Caki2 (cell line): ENCODE data around the gene ANKH. TPM values are rescaled to one million over a fixed set of nuclear protein-coding genes. Genes with fewer than 3 reads are reported as not detected.

Experiments used
- DNase-seq: peaks from one replicate; pipeline ENCODE4 v3.0.0-alpha.2; 2015; ENCODE audit warnings: low read depth
- in situ Hi-C: cut with HindIII; loops from 2 replicates; pipeline ENCODE4 v1.10.0; 2016; ENCODE audit warnings: low sequenced_read_pairs, low pct_unique_long_range_greater_than_20kb, mixed read lengths
- total RNA-seq: library from RNA; depleted of rRNA; stranded (reverse); fragments of >200 nt; shearing (Covaris generic); gene quantifications from 2 replicates; pipeline ENCODE4 v1.2.3, GENCODE V29; 2014; ENCODE audit warnings: low replicate concordance

The ANKH gene
- total RNA-seq, 1 experiment from 2014 or later: 16.3 TPM

DNA sequence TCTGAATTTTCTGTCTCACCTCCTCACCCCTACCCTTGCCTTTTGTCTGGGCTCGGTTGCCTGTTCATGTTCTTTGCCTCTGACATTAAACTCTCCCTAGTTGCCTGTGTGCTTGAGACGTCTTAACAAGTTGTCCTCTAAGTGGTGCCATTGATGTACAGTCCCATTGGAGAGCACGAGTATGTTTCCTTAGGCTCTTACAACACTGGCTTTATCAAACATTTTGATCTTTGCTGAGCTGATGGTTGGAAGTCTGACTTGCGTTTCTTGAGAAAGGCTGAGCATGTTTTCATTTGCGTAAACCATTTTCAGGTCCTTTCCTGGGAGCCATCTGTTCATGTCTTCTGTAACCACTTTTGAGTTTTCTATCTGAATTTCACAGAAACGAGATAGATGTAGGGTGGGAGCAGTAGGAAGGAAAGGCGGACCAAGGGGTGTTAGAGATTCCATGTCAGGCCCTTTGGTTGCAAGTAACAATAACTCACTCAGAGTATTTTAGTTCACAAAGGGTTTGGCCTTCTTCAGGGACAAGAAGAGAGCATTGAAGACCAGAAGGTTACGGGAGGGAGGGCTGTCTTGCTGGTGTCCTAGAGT is 171.7 kb downstream of the ANKH start:
- in situ Hi-C loops: no loop called here
- no peak for DNase-seq

DNA sequence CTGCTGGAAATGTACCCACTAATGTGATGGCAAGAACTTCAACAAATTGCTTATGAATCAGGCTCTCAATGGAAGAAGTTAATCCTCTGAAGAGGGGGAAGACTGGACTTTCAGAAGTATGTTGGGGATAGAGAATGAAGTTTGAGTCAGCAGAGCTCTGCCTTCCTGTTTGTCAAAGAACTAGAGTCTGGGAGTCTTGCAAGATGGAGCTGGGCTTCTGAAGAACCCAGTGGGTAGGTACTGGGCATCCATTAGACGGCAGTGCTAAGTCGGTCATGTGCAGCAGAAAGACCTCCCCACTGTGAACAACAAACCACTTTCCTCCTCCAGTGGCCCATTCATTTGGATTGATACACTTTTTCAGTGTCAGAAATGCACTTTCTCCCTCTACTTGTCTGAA is 172.4 kb downstream of the ANKH start:
- DNase-seq: no peak
- in situ Hi-C loops: no loop called here

GRCh38 chr5:14698495-14698894 is 173.1 kb downstream of the ANKH start:
- in situ Hi-C loops: no loop called here
- DNase-seq: no peak

GRCh38 chr5:14696851-14697250 is 174.7 kb downstream of the ANKH start:
- DNase-seq: no peak
- in situ Hi-C loops: no loop called here

GRCh38 chr5:14696057-14696456 is 175.5 kb downstream of the ANKH start:
- in situ Hi-C loops: no loop called here
- DNase-seq: peak; percentile 28

DNA sequence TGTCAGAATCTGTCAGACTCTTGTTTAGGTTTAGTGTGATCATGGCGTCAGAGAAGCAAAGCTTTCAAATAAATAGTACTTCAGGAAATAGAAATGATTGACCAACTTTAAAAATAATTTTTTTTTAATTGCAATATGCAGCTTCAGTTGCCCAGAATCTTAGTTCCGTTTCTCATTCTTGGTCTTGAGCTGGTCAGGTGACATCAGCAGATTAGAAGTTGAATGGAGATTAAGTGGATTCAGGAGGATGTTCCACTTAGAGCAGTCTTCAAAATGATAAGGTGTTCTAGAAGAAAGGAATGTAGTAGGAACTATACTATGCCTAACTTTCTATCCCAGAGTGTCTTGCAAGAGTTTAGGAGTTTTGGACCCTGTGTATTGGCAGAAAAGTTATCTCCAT is 176.4 kb downstream of the ANKH start:
- in situ Hi-C loops: no loop called here
- no peak for DNase-seq

DNA sequence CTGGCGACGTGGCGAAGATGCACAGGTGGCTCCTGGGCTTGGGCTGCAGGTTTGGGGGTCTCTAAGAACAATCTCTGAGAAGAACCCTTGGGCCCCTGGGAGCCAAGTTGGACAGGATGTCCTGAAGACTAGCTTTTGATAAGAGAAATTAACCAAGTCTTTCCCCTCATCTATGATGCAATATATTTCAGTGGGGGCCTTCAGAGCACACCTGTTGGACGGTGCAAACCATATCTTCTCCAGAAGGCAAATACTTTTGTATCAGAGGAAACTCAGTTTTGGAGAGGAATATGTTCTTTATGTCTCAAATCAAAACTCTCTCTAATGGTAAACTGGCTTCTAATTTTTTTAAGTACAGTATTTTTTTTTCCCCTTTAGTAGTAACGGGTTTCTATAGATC is 178.5 kb downstream of the ANKH start:
- in situ Hi-C loops: no loop called here
- no peak for DNase-seq

GRCh38 chr5:14687023-14687665 is 184.4 kb downstream of the ANKH start:
- DNase-seq: no peak
- in situ Hi-C loops: no loop called here

DNA sequence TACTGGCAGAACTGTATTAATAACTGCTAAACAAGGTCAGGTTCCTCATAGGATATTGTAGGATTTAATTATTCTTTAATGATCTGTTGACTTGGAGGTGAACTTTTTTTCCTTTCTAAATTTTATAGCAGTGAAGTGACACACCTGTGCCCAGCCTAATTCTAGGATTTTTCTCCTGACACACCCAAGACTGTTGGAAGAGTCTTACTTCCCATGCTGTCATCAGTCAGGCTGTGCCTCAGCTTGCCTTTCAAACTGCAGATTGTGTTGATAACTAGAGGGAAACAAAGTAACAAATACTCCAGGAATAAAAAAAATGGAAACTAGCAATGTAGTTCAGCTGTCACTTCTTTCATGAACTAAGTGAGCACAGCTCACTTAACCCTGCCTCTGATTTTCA is 185.1 kb downstream of the ANKH start:
- in situ Hi-C loops: no loop called here
- no peak for DNase-seq

DNA sequence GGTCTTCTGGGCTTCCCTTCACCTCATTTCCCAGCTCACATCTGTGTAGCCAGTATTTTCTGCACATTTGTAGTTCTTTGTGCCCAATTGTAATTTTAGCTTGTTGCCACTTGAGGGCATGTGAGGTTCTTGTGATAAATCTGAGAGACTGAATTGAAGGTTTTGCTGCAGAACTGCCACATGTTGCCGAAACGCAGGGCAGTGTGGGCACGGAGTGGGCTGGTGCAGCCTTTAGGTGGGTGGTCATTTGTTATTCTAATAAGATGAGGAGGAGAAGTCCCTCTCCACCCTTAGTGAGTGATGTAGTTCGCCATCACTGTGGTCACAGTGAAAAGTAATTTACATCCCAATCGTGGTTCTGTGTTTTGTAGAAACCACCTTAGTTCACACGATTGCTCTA is 185.8 kb downstream of the ANKH start:
- DNase-seq: peak; percentile 22

DNA sequence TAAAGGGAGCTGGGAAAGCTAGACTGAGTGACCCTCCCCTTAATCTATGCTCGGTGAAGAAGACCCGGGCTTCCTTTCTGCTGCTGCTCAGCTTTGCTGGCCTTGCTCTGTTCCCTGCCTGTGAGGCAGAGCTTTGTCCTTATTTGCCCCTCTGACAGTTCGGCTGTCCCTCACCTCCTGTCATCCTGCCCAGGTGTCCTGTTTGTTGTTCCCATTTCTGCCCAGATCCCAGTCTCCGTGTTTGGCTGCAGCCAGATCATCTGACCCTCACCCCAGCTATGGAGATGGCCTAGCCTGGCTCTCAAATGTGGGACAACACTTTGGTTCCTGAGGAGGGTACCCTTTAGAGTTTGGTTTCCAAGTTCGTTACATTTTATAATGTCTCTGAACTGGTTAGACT is 186.8 kb downstream of the ANKH start:
- in situ Hi-C loops: no loop called here
- DNase-seq: no peak

More for the DNA sequence above, 185.8 kb downstream of the ANKH start:
- in situ Hi-C loops: no loop called here

DNA sequence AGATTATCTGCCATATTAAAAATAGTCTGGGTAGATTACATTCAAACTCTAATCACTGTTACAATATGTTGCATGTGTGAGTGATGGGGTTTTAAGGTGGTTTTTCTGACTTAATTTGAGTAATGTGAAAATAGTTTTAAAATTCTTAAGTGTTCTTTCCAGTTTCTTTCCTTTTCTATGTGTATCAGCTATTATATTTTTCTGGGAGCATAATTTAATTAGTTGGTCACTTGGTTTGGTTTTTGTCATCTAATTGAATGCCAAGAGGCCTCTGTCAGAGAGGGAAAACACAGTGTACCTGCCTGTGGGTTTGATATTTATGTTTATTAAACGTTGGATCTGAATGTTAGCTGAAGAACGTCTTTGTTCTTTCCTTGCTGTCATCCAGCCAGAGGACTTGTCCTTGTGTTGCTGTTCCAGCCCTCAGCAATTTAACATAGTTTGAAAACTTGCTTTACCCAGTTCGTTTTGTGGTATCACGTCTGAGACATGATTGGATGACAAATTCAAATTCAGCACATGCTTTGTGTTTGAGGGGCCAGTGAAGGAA is 187.6 kb downstream of the ANKH start:
- in situ Hi-C loops: no loop called here
- DNase-seq: no peak

DNA sequence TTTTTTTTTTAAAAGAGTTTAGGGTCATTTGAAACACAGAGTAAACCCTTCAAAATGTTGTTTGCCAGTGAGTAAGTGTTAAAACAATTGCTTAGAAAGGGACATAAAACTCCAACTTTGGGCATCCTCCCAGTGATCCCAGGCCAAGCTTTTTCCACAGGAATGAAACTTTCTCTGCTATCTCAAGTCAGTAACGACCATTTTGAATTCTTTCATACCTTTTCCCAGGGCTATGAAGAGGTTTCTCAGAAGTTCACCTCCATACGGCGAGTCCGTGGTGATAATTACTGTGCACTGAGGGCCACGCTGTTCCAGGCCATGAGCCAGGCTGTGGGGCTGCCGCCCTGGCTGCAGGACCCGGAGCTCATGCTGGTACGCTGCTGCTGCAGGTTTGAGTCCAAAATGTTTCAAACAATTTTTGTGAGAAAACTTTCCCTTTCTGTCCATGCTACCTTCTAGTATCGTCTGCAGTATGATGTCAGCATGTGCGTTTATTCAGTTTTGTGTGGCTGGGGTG is 190.3 kb downstream of the ANKH start:
- in situ Hi-C loops: no loop called here
- DNase-seq: no peak

GRCh38 chr5:14679595-14679994 is 192.0 kb downstream of the ANKH start:
- DNase-seq: no peak
- in situ Hi-C loops: no loop called here

DNA sequence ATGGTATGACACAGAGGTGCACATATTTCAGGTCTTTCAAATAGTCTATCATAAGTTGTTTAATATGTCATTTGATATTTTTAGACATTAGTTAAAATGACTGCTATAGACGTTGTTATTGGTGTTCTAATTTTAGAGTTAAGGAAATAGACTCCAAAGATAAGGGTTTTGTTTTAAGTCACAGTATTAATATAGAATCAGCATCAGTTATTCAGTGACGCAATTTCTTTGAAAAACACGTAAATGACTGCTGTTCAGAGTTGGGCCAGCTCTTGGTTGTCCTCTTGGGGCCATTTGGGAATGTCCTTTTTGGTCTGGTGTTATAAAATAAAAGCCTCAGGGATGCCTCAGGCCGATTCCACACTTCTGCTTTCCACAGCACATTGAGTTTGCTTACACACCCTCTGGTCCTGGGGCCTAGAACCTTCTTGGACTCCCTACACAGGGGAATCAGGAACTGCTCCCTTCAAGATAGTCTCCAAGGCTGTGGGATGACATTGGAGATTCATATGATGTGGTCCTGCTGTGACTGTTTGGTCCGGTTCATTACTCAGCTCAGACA is 192.7 kb downstream of the ANKH start:
- in situ Hi-C loops: no loop called here
- no peak for DNase-seq

GRCh38 chr5:14676320-14676719 is 195.3 kb downstream of the ANKH start:
- in situ Hi-C loops: no loop called here
- peak; percentile 46 for DNase-seq

DNA sequence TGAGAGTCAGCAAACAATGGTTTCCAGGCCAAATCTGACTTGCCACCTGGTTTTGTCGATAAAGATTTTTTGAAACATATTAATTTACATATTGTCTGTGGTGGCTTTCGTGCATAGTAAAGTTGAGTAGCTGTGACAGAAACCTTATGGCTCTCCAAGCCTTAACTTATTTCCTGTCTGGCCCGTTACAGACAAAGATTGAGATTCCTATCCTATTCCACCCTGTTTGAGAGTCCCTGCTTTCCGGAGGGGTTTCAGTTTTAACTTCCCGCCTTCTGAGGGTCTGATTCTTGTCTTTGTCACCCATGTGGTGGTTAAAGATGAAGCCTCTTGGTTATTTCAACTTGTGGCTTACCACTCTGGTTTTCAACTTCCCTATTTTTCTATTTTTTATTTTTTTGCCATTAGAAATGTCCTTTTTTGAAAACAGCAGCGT is 195.7 kb downstream of the ANKH start:
- in situ Hi-C loops: no loop called here
- DNase-seq: no peak

DNA sequence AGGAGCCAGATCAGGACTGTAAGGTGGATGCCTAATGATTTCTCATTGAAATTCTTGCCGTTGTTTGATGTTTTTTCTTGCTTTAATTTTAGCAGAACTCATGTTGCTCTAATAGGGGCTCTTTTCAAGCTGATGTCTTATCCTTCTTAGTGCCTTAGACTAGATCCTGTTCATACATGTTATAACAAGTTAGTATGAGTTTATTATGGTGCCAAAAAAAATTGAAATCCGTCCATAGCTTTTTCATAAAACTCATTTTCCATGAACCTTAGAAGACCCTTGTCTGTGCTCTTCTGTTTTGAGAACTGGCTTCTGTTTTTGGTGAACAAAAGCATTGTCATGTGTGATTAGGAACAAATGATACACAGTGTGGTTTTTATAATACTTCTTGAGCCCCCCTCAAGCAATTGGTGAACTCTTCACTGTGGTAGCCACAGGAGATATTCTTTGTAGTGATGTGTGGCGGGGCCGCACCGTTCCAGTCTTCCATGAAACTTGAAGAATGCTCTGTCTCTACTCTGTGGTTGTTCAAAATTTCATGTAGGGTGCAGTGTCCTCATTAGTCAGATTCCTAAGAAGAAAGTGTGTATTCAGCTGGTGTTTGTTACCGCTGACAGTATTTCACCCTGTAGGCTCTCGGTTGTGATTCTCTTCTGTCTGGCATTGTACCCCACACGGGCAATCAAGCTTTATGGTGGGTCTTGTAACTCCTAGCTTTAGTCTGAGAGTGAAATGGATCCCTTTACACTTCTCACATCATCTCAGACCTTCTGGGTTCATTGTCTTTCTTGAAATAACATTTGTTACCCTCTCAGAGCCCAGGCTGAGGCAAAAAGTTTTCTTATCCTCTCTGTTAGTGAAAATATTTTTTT is 196.4 kb downstream of the ANKH start:
- in situ Hi-C loops: no loop called here

GRCh38 chr5:14673443-14673842 is 198.1 kb downstream of the ANKH start:
- in situ Hi-C loops: no loop called here
- DNase-seq: no peak

More for the DNA sequence above, 196.4 kb downstream of the ANKH start:
- DNase-seq: no peak
